ENCODE measurements around the gene RNF150.
"Not testable (repeated sequence)": the region's sequence is repeated elsewhere in the genome, so short reads cannot be mapped to it uniquely, and the experiment has no call there.

Gene RNF150

GRCh38 chr4:140826701-140827027, 306.6 kb downstream of the RNF150 start:
- no peak overlapping the region for H2AFZ ChIP-seq (ENCODE audit: low read depth, low read length)
- peak overlapping the region; percentile 69 for H3K4me2 ChIP-seq (ENCODE audit: low read length)
- H3K4me3 ChIP-seq (ENCODE audit: low read length), result peak overlapping the region; percentile 69

GRCh38 chr4:140820520-140820919, 312.7 kb downstream of the RNF150 start:
- peaks cover 18% of the 10 kb centered on the region for H3K27me3 ChIP-seq (ENCODE audit: low read depth, low read length)
- H3K4me2 ChIP-seq (ENCODE audit: low read length); H3K79me2 ChIP-seq (ENCODE audit: low read length); H3K9me3 ChIP-seq (ENCODE audit: insufficient read depth, low read length); H3K36me3 ChIP-seq (replicated peaks; ENCODE audit: low read depth, low read length); H4K20me1 ChIP-seq (ENCODE audit: insufficient read depth, low read length); H3K9ac ChIP-seq (ENCODE audit: low read length); H3K4me3 ChIP-seq (ENCODE audit: low read length); H2AFZ ChIP-seq (ENCODE audit: low read depth, low read length); H3K4me1 ChIP-seq (ENCODE audit: low read length); H3K27ac ChIP-seq (ENCODE audit: low read length): not testable (repeated sequence)

More at GRCh38 chr4:140826701-140827027, 306.6 kb downstream of the RNF150 start:
- Histone ChIP-seq H3K27me3 (ENCODE audit: low read depth, low read length) (peaks cover 12% of the 10 kb centered on the region), H3K79me2 (ENCODE audit: low read length) (no peaks in the 10 kb centered on the region), H3K36me3 (replicated peaks; ENCODE audit: low read depth, low read length) (no peaks in the 10 kb centered on the region), H3K9ac (ENCODE audit: low read length) (no peak overlapping the region), H3K4me1 (ENCODE audit: low read length) (peaks cover 27% of the 10 kb centered on the region), H3K27ac (ENCODE audit: low read length) (no peak overlapping the region), H3K9me3 (ENCODE audit: insufficient read depth, low read length) (0 out of 2 replicates have a peak, but pooled peaks cover 6% of the 10 kb centered on the region), H4K20me1 (ENCODE audit: insufficient read depth, low read length) (no peaks in the 10 kb centered on the region)
- TF ChIP-seq CTCF (IDR thresholded peaks at IDR 0.05; ENCODE audit: low read depth, low read length) (no peak), EZH2phosphoT487 (IDR thresholded peaks at IDR 0.05; ENCODE audit: low read depth) (no peak)

GRCh38 chr4:140819610-140820009, 313.7 kb downstream of the RNF150 start:
- Histone ChIP-seq H3K27me3 (ENCODE audit: low read depth, low read length) (peaks cover 18% of the 10 kb centered on the region), H3K9me3 (ENCODE audit: insufficient read depth, low read length) (no peaks in the 10 kb centered on the region), H3K4me3 (ENCODE audit: low read length) (no peak overlapping the region), H3K4me1 (ENCODE audit: low read length) (peaks cover 5% of the 10 kb centered on the region; the same call in 1 of the 2 replicates), H2AFZ (ENCODE audit: low read depth, low read length) (no peak overlapping the region), H3K27ac (ENCODE audit: low read length) (no peak overlapping the region), H3K9ac (ENCODE audit: low read length) (no peak overlapping the region), H3K79me2 (ENCODE audit: low read length) (no peaks in the 10 kb centered on the region), H3K36me3 (replicated peaks; ENCODE audit: low read depth, low read length) (no peaks in the 10 kb centered on the region), H3K4me2 (ENCODE audit: low read length) (no peak overlapping the region), H4K20me1 (ENCODE audit: insufficient read depth, low read length) (no peaks in the 10 kb centered on the region)
- TF ChIP-seq CTCF (IDR thresholded peaks at IDR 0.05; ENCODE audit: low read depth, low read length) (no peak), EZH2phosphoT487 (IDR thresholded peaks at IDR 0.05; ENCODE audit: low read depth) (no peak)

- Histone ChIP-seq H3K9me3 (ENCODE audit: insufficient read depth, low read length) (no peaks in the 10 kb centered on the region), H3K4me2 (ENCODE audit: low read length) (no peak overlapping the region), H3K79me2 (ENCODE audit: low read length) (no peaks in the 10 kb centered on the region), H3K27me3 (ENCODE audit: low read depth, low read length) (peaks cover 18% of the 10 kb centered on the region), H3K4me1 (ENCODE audit: low read length) (peaks cover 5% of the 10 kb centered on the region; the same call in 1 of the 2 replicates), H2AFZ (ENCODE audit: low read depth, low read length) (no peak overlapping the region), H3K36me3 (replicated peaks; ENCODE audit: low read depth, low read length) (no peaks in the 10 kb centered on the region), H3K27ac (ENCODE audit: low read length) (no peak overlapping the region), H4K20me1 (ENCODE audit: insufficient read depth, low read length) (no peaks in the 10 kb centered on the region), H3K9ac (ENCODE audit: low read length) (no peak overlapping the region), H3K4me3 (ENCODE audit: low read length) (no peak overlapping the region)
- no peak for TF ChIP-seq CTCF (IDR thresholded peaks at IDR 0.05; ENCODE audit: low read depth, low read length)
- TF ChIP-seq EZH2phosphoT487 (IDR thresholded peaks at IDR 0.05; ENCODE audit: low read depth), result no peak
Measured at GRCh38 chr4:140818433-140818832, 314.8 kb downstream of the RNF150 start.

All from OCI-LY3 (cell line).